GM18867 (cell line): ENCODE measurements around the gene MEIS1.
A peak's percentile ranks its signal among the peaks of the same experiment; 100 is the strongest.

Experiments
- ATAC-seq: cut with Tn5 transposase; IDR thresholded peaks from one replicate; pipeline ENCODE4 v1.9.1; 2021; ENCODE audit warnings: mild to moderate bottlenecking, moderate library complexity; ENCODE audit not compliant: unreplicated experiment

Gene MEIS1

GRCh38 chr2:66431274-66431642 lies 3.7 kb upstream of the MEIS1 start:
- no peak for ATAC-seq

- ATAC-seq: no peak
Observed at GRCh38 chr2:66431846-66432587, 2.9 kb upstream of the MEIS1 start.

DNA sequence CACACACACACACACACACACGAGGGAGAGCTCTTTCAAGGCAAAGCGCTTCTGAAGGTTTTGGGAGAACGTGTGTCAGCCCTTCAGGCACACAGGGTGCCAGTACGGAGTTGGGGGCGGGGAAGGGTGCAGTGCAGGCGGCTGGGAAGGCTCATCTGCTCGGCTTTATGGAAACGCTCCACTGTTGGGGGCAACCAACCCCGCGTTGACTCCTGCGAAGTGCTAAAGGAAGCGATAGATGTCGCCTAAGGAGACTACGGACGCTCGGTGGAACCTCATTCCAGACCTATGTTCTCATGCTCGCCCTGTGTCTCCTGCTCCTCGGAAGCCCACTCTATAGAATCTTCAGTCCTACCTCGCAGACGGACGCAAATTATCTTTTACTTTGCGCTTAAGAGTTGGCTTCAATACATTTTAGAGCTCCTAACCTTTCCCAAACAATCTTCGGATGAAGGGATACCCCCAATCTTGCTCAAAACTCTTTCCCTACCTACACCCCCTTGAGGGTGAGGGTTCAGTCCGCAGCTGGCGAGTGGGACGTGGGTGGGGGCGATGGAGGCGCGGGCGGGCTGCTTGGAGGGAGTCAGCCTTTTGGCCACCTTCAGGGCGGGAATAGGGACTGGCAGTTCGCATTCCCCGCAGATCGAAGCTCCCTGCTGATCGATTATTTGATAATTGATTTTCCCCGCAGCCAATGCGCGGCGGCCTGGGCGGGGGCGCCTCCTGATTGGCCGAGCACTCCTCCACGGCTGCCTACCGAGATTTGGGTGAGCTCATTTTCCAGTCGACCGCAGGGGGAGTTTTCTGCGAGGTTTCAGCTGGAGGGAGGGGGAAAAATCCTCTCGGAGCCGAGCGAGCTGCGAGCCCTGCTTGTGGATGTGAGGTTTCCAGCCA lies 1.9 kb upstream of the MEIS1 start:
- ATAC-seq: no peak

GRCh38 chr2:66433695-66433944 lies 1.3 kb upstream of the MEIS1 start:
- no peak for ATAC-seq

- ATAC-seq: peak; percentile 72
Observed at GRCh38 chr2:66433945-66434678, 813 bp upstream of the MEIS1 start.

- no peak for ATAC-seq
Observed at GRCh38 chr2:66435549-66435875, 587 bp downstream of the MEIS1 start.

GRCh38 chr2:66435963-66436362 lies 1.0 kb downstream of the MEIS1 start:
- no peak for ATAC-seq

- no peak for ATAC-seq
Observed at GRCh38 chr2:66436581-66437001, 1.7 kb downstream of the MEIS1 start.

GRCh38 chr2:66437109-66437690 lies 2.3 kb downstream of the MEIS1 start:
- no peak for ATAC-seq

DNA sequence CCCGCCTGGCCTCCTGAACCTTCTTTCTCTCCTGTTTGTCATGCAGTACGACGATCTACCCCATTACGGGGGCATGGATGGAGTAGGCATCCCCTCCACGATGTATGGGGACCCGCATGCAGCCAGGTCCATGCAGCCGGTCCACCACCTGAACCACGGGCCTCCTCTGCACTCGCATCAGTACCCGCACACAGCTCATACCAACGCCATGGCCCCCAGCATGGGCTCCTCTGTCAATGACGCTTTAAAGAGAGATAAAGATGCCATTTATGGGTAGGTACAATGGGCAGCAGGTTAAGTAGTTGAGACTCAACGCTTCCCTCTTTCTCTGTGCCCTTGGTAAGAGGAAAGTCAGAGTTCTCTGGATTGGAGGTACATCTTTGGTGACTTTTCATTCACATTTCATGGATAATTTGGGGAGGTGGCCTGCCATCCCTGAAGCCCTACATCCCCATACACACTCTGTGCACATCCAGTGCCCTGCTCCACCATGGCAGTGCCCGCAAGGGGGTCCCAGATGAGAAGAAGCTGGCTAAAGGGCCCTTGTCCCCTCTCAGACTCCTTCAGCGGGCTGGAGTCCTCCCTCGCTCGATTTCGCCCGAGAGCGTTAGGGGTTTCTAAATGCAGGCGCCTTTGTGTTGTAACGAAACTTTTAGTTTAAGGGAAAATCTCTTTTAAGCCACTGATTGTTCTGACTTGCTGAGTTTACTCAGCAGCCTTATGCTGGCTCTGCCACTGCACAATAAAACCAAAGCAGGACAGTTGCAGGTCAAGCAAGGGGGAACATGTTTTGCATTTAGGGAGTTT lies 3.0 kb downstream of the MEIS1 start:
- no peak for ATAC-seq

GRCh38 chr2:66438498-66438833 lies 3.5 kb downstream of the MEIS1 start:
- ATAC-seq: no peak

GRCh38 chr2:66438891-66439811 lies 4.2 kb downstream of the MEIS1 start:
- no peak for ATAC-seq

- no peak for ATAC-seq
Observed at GRCh38 chr2:66439812-66440542, 5.1 kb downstream of the MEIS1 start.

GRCh38 chr2:66440708-66441497 lies 6.0 kb downstream of the MEIS1 start:
- ATAC-seq: no peak

DNA sequence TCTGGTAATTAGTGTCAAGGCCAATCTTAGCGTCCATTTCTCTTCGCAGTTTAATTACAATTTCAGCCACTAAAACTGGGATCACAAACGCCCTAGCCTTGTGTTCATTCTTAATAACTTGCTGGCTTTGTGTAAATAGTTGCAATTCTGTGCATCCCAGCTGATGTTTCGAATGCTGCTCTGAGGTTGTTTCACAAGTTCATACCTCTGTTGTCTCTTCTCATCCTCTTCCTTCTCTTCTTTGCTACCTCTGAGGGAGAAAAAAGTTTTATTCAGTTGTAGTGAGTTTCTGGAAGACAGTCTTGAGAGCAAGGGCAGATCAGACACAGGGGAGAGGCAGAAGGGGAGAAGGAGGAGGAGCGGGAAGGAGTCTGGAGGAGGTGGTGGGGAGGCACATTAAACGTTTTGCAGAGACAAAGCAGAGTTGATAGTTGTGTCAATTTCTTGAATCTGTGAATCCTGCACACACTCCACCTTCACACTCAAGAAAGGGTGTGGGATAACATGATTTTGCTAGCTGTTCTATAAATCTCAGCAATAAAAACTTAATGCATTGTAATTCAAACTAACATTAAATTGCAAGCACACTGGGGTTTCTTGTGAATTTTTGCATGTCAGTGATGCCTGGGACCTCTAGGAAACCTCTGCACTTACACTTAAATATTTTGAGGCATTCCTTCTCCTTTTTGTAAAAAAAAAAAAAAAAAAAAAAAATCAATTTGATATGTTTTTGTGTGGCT lies 6.8 kb downstream of the MEIS1 start:
- no peak for ATAC-seq

DNA sequence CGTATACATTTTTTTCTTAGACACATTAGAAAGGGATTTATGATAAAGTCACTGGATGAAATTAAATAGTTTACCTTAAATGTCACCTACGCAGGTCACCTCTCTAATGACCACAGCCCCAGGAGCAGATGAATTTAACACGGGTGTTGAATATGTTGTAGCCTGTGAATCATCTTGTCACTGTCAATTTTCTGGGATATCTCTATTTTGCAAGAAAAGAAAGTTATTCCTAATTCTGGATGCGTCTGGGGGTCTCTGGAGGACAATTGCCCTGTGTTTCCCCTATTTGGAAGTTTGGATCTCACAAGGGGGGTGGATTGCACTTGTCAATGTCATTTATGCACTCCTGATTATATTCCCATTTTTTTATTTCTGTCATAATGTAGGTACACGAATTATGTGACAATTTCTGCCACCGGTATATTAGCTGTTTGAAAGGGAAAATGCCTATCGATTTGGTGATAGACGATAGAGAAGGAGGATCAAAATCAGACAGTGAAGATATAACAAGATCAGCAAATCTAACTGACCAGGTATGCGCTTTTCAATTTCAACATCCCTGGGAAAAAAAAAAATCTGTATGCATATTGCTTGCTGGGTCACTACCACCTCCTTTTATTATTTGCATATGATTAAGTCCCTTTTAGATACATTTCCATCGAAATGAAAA lies 7.7 kb downstream of the MEIS1 start:
- no peak for ATAC-seq
